ENCODE results near the gene SEMA4D.

GRCh38 chr9:89547000-89547399, 49.1 kb upstream of the SEMA4D start:
- TF ChIP-seq CTCF (IDR thresholded peaks at IDR 0.05): no peak
- no peak for TF ChIP-seq POLR2A (IDR thresholded peaks at IDR 0.05)
